NCI-H526 (cell line): Measurements from ENCODE around the gene TEX51.

ENCODE experiments used
- DNase-seq, 2 experiments: peaks; one replicate each; lab custom pipeline; 2025; lab: John Stamatoyannopoulos, UW

TEX51 gene

DNA sequence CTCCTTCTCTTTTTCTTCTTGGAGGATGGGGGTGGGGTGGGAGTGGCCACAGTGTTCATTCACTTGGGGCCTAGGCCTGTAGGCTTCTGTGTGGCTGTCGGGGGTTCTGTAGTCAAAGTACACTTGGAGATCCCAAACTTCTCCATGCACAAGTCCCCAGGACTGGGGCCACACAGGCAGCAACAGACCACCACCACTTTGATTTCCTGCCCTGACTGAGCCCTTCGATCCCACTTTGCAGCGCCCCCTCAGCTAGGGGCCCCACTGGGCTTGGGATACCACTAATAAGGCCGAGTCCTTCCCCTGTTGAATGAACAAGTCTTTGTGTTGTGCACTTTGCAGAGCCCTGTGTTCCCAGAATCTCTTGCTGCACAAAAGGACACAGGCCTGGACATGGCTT lies 5.5 kb upstream of the TEX51 start:
- no peak for DNase-seq

DNA sequence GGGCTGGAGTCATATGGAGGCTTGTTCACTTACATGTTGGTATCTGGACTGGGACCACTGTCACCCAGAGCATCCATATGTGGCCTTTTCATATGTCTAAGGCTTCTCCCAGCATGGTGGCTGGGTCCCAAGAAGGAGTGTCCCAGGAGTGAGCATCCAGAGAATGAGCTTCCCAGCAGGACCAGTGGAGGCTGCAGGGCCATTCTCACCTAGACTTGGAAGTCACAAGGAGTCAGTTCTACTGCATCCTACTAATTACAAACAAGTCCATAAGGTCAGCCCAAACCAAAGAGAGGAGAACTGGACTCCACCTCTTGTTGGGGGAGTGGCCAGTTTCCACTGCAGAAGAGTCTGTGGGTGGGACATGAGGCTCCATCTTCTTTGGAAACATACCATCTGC lies 5.1 kb upstream of the TEX51 start:
- no peak for DNase-seq

DNA sequence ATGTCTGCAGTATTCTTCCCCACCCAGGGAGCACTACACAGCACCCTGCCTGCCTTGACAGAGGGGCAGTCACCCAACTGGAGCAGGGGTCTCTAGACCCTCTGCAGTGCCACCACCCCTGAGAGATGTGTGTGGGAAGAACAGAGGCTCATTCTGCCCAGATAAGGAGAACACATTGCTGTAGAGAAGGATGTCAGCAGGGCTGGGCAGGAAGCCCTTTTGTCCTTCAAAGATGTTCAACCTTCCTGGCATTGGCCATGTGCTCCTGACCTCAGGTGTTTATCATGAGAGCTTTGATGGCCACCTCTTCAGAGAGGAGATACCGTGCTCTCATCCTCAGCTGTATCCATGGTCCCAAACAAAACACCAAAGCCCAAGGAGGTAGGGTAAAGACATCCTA lies 4.6 kb upstream of the TEX51 start:
- no peak for DNase-seq

DNA sequence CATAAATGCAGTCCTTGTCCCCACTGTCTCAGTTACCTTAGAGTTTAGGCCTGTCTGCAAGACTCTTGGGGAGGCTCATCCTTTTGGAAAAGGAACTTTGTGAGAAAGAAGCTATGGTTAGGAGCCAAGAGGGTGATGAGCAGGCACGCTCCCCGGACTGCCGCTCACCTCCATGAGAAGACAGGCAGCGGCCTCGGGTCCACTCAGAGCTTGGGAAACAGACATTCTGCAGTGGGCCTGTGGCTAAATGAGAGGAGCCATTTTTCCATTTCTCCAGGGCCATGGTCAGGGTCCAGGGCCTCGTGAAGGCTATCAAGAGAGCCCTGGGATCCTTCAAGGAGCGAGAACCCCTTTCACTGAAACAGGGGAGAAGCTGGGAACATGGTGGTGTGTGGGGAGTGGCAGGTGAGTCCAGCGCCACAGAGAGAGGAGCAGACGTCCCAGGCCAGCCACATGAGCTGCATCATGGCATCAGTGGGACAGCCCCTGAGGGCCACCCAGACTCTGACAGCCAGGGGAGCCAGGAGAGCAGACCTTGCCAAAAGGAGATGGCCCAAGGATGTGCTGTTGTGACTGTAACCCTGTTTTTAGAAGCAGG lies 4.0 kb upstream of the TEX51 start:
- no peak for DNase-seq

DNA sequence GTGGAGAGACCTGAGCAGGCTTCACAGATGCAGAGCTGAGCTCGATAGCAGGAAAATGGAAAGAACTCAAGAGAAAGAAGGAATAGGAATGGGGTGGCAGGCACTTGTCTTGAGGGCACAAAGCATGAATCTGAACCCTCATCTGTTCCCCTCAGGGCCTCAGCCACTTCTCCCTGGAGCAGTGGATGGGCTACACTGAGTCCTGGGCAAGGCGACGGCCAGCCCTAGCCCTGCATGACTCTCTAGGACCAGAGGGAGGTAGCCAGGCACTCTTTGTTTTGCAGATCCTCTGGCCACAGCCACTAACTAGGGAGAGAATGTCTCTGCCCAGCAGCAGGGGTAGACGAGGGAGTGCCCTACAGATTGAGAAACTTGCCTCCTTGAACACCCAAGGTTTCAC lies 3.4 kb upstream of the TEX51 start:
- no peak for DNase-seq

DNA sequence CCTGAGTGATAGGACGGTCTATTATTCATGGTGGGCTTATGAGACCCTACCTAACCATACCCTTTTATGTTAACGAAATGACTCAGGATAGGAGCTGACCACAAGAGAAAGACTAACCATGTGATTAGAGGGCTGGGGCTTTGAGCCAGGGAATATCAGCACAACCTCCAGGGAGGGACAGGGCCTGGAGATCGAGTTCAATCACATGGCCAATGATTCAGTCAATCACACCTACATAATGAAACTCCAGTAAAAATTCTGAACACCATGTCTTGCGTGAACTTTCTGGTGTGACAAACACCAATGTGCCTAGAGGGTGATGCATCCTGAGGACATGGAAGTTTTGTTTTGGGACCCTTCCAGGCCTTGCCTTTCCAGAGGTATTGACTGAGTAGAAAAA lies 2.2 kb upstream of the TEX51 start:
- DNase-seq = no peak

DNA sequence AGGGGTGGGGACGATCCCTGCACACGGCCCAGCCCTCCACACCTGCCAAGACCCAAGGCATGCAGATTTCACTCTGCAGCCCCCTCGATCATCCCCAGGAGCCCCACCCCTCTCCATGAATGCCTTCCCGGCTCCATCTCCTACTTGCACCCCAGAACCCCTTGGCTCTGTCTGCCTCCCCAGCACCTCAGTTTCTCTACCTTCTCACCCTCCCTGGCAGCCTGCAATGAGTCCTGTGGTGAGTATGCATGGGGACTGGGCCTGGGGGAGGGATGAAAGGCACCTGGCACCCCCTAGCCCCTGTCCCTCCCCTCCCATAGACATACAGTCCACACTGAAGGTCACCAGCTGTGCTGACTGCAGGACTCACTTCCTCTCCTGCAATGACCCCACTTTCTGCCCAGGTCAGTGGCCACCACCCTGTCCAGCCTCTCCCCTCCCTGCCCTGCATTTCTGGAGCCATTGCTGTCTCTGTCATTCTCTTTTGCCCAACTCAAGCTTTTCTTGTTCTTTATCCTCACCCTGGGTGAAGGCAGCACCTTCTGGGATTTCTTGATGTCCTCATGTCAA lies 1.0 kb downstream of the TEX51 start:
- no peak for DNase-seq

DNA sequence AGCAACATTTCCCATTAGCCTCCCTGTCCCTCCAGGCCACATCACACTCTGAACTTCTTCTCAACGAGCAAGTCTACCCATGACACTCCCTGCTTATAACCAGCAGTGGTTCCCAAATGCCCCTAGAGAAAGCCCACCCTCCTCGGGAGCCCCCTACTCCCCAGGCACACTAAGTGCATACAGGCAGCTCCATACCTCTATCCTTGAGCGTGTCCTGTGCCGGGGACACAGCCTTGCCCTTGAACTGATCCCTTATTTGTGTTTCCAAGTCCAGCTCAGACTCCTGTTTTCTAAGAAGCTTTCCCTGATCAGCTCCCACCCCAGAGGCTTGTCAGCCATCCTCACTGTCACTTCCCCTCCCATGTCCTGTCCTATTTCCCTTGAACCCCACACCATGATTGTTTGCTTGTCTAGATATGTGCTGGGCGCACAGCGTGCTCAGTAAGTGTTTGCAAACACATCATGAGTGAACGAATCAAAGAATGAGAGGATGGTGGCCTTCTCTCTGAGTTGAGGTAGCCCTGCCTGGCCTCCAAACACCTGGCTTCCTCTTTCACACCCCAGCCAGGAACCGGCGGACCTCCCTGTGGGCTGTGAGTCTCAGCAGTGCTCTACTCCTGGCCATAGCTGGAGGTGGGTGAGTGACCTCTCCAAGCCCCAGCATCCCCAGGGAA lies 2.1 kb downstream of the TEX51 start:
- DNase-seq = no peak

DNA sequence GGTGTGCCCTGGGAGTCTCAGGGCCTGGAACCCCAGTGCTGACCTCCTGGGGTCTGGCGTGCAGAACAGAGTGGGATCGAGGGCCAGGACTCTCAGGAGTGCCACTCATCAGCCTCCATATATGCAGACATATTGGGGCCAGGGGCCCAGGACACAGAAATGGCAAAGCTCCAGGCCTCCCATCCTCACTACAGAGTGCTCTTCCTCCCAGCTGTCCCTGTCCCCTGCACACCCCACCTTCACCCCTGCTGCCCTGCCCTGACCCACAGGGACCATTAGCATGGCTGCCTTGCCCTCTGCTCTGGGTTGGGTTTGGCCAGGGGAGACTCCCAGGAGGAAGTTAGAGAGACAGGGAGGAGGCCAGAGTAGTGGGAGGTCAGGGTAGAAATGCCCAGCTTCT lies 2.8 kb downstream of the TEX51 start:
- DNase-seq = no peak

DNA sequence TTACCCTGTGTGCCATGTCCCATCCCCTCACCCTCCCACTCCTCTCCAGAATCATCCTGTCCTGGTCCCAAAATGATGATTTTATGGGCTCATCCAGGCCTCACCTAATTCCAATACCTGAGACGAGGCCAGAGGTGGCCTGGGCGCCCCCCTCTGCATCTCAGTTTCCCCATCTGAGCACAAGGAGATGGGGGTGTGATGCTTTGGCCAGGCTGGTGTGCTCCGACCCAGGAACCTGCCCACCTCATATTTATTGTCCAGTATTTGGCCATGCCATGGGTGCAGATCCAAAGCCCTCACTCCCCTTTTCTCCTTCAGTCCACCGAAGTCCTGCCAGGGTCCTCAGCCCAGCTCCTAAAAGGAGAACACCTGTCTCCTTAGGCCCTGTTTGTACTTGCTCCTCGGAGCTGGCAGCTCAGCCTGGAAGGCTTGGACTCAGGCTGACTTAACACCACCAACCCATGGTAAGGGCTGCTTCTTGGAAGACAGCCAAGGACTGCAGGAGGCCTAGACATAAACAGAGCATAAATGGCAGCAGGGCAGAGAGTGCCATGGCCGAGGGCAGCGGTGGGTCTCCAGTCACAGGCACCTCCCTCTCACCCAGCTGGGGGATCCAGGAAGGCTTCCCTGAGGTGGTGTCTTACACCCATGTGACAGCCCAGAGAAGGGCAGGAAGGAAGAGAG lies 3.6 kb downstream of the TEX51 start:
- no peak for DNase-seq

DNA sequence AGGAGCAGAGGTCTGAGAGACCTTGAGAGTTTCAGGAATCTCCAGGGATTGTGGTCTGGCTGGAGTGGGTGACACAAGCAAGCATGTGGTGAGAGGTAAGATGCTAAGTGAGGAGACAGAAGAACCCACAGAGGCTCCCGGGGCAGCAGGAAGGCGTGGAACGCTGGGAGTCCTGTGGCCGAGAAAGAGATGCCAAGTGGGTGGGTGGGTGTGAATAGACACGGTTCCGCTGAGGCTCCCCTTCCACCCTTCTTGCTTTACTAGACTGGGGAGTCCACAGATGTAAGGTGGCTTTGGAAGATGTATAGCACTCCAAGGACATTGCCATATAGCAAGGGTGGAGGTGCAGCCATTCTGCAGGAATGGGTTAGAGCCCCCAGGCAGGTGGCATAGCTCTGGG lies 4.2 kb downstream of the TEX51 start:
- DNase-seq = no peak

DNA sequence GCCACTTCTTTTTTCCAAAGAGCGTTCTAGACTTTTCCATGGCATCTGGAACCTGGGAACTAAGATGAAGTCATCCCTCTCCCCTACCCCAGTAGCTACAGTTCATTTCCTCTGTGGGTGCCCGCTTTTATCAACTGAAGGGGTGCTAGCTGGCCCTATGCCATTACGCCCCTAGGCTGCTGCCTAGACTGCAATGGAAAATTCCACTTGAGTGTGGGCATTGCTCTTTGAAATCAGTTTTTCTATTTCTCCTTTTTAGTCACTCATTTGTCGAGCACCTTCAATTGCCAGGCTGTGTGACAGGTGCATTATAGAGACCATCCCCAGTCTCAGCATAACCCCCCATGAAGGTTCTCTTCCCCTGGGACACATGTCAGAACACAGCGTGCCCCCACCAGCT lies 7.3 kb downstream of the TEX51 start:
- no peak for DNase-seq

DNA sequence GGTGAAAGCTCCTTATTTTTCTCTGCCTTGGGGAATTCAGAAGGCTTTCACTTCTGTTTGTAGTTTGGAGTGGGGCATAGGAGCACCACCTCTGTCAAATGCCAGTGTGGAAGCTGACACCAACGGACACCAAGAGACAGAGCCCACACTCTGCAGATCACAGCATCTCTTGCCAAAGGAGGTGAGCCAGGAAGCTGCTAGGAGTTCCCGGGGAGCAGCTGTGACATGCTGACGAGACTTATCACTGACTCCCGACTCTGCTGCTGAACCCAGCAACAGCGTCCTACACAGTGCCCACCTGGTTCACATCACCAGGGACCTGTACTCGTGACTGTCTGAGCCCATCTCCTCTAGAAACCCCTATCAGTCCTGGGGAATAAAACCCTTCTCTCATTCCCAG lies 8.1 kb downstream of the TEX51 start:
- DNase-seq = no peak

DNA sequence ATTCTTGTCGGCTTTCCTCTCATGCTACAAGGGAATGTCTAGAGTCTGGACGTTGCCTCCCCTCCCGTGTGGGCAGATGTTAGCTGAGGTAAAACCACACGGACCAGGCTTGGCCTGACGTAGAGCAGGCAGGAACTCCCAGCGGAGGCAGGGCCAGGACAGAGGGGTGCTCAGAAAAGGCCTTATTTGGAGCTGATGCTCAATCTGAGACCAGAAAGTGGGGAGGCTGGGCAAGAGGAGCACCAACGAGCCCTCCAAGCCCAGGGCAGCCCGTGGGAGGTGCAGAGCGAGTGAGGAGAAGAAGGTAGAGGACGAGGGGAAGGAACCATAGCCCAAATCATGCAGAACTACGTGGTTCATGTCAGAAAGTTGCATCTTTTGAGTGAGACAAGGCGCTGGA lies 9.0 kb downstream of the TEX51 start:
- no peak for DNase-seq

DNA sequence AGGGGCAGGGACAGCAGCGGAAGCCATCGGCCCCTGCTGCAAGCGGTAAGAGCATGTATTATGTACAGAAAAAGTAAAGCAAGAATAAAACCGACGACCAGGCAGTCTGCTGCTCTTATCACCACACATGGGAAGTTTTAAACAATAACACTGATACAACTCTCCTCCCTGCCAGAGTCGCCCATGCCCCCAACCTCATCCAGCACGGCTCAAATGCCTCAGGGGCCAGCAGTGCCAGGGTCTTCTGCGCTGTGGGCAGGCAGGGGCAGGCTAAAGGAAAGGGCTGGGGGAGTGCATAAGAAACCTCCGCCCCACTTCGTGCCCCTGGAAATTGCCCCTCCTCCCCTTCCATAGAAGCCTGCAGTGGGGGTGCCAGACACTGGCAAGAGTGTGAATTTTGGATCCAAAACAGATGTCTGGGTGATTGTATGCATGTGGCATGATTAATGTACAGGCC lies 10.1 kb downstream of the TEX51 start:
- DNase-seq = no peak

DNA sequence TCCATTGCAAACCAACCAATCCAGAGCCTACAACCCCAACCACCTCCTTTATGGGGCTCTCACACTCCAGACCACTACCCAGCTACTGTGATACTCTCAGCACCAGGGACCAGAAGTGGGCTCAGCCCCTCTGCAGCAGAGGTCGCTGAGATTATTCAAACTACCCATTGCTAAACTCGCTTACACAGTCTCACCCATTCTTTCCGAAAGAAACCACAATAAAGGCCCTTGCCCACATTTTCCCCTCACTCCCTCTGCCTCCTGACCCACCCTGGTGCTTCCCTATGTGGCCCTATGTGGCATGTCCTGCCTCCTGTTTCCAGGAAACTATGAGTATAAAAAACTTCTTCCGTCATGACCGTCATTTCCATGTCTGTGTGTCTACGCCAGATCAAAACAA lies 10.7 kb downstream of the TEX51 start:
- no peak for DNase-seq

DNA sequence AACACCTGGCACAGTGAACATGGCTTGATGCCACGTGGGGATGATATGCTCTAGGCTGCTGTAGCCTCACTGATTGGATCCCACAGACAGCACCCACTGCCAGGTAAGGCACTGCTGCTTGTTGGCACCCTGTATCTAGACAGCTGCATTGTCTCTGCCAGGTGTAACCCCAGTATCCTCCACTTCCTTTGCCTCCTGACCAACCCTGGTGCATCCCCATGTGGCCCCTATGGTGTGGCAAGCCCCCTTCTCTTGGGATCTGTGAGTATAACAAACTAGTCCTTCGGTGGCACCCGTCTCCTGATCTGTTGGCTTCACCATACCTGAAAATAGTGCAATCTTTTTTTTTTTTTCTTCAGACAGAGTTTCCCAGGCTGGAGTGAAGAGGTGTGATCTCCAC lies 11.1 kb downstream of the TEX51 start:
- DNase-seq = no peak

DNA sequence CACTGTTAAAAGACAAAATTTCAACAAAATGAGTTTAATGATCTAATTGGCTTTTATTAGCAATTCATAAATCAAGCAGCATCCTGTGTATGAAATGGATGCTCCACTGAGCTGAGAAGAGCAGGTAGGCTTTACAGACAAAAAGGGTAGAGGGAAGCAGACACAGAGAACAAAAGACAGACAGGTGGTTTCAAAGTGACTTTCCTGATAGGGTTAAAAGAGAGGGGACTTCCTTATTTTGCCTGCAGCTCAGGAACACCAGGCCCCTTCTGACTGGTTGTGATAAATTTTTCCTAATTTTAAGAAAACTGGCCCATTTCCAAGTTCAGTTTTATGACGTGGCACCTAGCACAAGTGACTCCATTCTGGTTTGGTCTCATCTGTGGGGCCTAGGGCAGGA lies 11.9 kb downstream of the TEX51 start:
- no peak for DNase-seq

DNA sequence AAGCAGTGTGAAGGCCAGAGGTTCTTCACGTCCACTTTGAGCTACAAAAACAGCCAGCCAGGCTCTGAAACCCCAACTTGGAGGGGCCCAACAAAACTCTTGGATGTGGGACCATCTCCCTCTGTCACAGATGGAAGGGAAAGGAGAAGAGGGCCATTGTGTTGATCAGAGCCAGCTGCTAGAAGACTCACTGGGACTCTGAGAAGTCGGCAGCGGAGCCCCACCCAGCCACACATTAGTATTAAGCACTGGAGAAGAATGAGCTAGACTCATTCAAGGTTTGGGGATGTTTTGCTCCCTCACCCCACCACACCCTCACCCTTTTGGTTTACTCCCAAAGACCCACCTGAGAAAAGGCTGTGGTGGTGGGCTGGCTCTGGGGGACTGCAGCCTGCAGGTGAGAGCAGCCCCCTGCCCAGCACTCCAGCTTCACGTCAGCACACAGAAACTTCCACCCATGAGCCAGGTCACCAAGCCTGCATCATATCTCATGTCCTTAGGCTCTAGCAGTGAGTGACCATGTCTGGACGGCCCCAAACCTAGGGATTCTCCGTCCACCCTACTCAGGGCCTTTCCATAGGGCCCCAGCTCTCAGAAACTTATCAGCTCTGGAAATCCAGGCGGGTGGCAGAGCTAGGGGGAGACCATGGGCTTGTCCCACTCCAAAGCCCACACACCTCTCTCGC lies 12.6 kb downstream of the TEX51 start:
- DNase-seq = no peak

DNA sequence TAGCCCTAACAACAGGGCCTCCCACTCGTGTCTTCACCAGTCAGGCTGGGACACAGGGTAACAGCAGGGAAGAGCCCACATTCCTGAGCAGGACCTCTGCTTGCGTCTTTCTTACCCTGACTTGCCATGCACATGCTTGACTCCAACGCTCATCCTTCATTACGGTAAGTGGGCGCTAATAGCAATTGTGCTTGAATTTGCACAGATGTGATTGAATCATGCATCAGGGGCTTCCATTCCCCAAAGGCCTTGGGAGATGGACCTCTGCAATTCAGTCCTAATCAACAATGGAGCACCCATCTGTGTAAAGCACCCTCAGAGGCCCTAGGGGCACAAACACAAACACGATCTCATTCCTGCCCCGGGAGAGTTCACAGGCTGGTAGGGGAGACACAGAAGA lies 13.5 kb downstream of the TEX51 start:
- no peak for DNase-seq

DNA sequence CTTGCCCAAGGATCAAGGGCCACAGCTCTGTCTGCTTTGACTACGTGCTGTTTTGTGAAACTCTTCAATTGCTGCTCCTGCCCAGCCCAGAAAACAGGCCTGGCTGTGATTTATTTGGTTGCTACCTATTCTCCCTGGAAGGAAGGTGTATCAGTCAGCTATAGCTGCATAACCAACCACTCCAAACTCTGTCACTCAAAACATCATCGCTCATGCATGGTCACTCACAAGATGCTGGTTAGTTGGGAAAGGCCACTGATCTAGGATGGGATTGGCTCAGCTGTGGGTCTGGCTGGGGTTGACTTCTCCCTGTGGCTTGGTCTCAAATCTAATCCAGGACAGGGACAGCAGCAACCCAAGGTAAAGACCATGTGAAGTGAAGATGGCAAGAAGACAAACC lies 14.6 kb downstream of the TEX51 start:
- DNase-seq = no peak

DNA sequence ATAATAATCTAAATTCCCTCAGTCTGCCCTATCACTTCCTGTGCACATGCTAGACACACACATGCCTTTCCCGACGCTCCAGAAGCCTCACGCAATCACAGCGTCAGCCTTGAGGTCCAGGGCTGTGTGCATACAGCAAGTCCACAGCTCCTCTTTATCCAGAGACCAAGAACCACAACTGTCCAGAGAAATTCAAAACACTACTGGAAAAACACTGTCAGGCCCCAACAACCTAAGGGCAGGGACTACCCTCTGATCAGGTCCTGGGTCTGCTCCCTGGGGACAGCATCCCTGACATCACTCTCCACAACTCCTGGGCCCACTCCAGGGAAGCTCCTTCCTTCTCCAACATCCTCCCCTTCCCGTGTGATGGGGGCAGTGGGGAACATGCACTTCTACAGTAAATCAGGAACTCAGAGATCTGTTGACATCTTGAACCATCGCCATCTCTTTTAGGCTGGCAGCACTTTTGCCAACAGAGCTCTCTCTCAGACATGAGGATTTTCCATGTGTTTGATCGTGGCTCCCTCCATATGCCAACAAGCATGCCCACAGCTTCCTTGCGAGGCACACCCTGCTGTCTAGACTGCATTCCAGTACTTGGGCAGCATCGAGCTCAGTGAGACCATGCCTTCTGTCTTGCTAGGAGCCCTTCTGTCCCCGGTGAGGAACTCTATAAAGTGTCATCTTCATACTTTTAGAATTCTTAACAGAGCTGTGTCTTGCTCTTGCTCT lies 15.4 kb downstream of the TEX51 start:
- DNase-seq = no peak
